Breast epithelium (tissue), 3 donors: ENCODE results near the gene PLEKHG7.

ENCODE experiments used
- POLR2A ChIP-seq: fragments of 450-650 bp; IDR thresholded peaks from one replicate; pipeline ENCODE4 v1.6.1; 2016; ENCODE audit warnings: antibody characterized with exemption, mild to moderate bottlenecking, moderate library complexity
- POLR2AphosphoS5 ChIP-seq, 3 donors: sonication (generic); formaldehyde crosslinking; IDR thresholded peaks; one replicate each; pipeline ENCODE4 v1.6.1; 2017; ENCODE audit warnings: antibody characterized with exemption in 3 of 3
- TF ChIP-seq, protein P1 (sequence below), 3 donors: fragments of 450-650 bp; IDR thresholded peaks; one replicate each; pipeline ENCODE4 v1.5.1; 2016 to 2017; ENCODE audit warnings: antibody characterized with exemption in 3 of 3, mild to moderate bottlenecking in 3 of 3, moderate library complexity in 3 of 3

DNA sequence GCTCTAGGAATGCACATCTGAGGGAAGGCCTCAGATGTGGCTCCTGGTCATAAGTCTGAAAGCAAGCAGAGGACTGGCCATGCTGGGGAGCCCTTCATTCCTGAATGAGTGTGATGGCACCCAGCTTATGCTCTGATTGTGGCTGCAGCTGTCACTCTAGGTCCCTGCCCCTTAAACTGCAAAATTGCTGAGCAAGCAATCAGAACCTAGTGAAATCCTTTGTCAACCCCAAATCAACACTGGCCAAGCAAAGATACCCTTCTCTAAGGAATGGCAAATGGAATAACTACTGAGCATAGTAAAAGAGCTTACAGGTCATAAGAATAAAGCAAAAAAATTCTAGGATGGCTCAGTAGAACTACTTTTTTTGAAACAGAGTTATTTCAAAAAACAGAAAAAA lies 4.3 kb upstream of the PLEKHG7 start:
- TF ChIP-seq POLR2AphosphoS5 (IDR thresholded peaks at IDR 0.05) (no peak), POLR2A (no peak)
- TF ChIP-seq, protein P1, sequence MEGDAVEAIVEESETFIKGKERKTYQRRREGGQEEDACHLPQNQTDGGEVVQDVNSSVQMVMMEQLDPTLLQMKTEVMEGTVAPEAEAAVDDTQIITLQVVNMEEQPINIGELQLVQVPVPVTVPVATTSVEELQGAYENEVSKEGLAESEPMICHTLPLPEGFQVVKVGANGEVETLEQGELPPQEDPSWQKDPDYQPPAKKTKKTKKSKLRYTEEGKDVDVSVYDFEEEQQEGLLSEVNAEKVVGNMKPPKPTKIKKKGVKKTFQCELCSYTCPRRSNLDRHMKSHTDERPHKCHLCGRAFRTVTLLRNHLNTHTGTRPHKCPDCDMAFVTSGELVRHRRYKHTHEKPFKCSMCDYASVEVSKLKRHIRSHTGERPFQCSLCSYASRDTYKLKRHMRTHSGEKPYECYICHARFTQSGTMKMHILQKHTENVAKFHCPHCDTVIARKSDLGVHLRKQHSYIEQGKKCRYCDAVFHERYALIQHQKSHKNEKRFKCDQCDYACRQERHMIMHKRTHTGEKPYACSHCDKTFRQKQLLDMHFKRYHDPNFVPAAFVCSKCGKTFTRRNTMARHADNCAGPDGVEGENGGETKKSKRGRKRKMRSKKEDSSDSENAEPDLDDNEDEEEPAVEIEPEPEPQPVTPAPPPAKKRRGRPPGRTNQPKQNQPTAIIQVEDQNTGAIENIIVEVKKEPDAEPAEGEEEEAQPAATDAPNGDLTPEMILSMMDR (IDR thresholded peaks at IDR 0.05): no peak
